Hepatocyte (in vitro differentiated cells): ENCODE data around the gene DEAF1.

Experiments used
- CTCF ChIP-seq: fragments of 200-600 bp; sonication (generic); IDR thresholded peaks from 2 replicates; pipeline ENCODE4 v1.5.1; 2016; ENCODE audit warnings: antibody characterized with exemption, mild to moderate bottlenecking; ENCODE audit not compliant: poor library complexity
- EZH2phosphoT487 ChIP-seq: fragments of 200-600 bp; sonication (generic); IDR thresholded peaks from one replicate; pipeline ENCODE4 v1.6.1; 2018; ENCODE audit warnings: antibody characterized with exemption, mild to moderate bottlenecking, low read depth, moderate library complexity; ENCODE audit not compliant: unreplicated experiment, severe bottlenecking

- TF ChIP-seq CTCF (no peak), EZH2phosphoT487 (no peak)
Measured at GRCh38 chr11:691710-692590, 3.1 kb downstream of the DEAF1 start.
